ENCODE results near the gene NIBAN1. TPM values are rescaled to one million over a fixed set of nuclear protein-coding genes. Genes with fewer than 3 reads are reported as not detected.
"Not testable (repeated sequence)": the region's sequence is repeated elsewhere in the genome, so short reads cannot be mapped to it uniquely, and the experiment has no call there.

Gene NIBAN1
- total RNA-seq, 2 experiments from 2014 or later: 28.4 to 33.9 TPM

DNA sequence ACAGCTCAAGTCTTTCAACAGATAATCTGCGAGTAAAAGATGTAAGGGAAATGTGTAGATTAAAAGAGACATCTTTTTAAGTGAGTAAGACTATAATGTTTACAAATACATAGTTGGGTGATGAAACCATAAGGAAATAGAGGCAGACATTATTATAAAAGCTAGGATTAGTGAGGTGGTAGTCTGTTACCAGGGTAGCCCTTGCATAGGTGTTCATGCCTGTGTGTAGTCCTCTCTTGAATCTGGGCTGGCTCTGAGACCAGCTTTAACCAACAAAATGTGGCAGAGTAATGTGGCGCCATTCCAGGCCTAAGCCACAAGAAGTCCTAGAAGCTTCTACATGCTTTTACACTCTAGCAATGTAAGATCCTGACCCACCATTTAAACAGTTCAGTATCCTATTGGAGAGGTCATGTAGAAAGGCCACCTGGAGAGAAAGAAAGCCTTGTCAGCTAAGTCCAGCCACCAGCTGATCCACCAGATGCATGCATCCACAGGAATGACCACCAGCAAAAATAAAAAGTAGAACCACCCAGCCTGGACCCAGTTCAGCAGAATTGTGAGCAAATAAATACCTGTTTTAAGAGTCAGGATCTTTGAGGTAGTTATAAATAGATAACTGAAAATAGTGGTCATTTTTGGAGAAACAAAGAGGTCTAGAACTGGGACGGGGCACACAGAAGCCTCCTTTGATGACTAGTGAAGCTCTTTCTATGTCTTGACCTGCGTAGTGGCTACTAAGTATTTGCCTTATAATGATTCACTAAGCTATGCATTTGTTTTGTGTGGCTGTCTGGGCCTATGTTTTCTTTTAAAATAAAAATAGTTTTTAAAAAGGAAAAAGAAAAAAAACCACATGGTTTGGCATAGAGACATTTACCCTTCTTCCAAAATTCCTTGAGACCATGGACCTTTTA, 8.1 kb downstream of the NIBAN1 start:
- no peak for DNase-seq
- POLR2A ChIA-PET: interaction anchor here (0.6 kb wide), 1 partner anchor 90 kb away, joined by 3 read pairs; no protein-coding TSS in a partner anchor
- Mint-ChIP-seq H3K4me1 (peaks cover 8% of the 10 kb centered on the region), H3K36me3 (peaks cover 9% of the 10 kb centered on the region), H3K27ac (no peak overlapping the region), H3K4me3 (no peak overlapping the region), H3K9me3 (peaks cover 1% of the 10 kb centered on the region), H3K27me3 (peaks cover 2% of the 10 kb centered on the region)
- no peak for ATAC-seq (ENCODE audit: low read depth)

DNA sequence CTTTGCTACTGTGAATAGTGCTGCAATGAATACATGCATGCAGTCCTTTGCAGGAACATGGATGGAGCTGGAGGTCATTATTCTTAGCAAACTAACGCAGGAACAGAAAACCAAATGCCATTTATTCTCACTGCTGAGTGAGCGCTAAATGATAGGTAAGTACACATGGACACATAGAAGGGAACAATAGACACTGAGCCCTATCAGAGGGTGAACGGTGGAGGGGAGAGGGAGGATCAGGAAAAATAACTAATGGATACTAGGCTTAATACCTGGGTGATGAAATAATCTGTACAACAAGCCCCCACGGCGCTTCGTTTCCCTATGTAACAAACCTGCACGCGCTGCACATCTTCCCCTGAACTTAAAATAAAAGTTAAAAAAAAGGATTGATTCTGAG, 8.9 kb downstream of the NIBAN1 start:
- Mint-ChIP-seq H3K36me3 (peaks cover 7% of the 10 kb centered on the region), H3K27ac (no peak overlapping the region), H3K4me3 (no peak overlapping the region), H3K27me3 (peaks cover 2% of the 10 kb centered on the region), H3K9me3 (peaks cover 2% of the 10 kb centered on the region), H3K4me1 (peaks cover 8% of the 10 kb centered on the region)
- POLR2A ChIA-PET: interaction anchor here (0.6 kb wide), 1 partner anchor 89 kb away, joined by 3 read pairs; no protein-coding TSS in a partner anchor
- ATAC-seq (ENCODE audit: low read depth) (no peak), DNase-seq (no peak)

DNA sequence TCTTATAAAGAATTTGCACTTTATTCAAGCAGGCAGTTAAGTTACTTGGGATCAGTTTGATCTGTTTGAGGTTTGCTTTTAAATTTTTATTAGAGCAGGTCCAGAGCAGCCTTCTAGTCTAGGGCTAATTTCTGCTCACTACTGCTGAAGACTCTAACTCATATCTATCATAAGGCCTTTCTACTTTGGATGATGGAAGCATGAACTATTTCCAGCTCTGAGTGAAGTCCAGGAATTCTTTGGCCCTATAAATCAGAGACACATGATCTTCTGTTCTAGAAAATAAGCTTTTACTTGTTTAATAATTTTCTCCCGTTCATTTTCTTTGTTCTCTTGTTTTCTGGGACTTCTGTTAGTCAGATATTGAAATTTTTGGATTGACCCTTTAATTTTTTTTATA, 14.7 kb downstream of the NIBAN1 start:
- Mint-ChIP-seq H3K4me1 (no peaks in the 10 kb centered on the region), H3K27ac (no peak overlapping the region), H3K9me3 (peaks cover 2% of the 10 kb centered on the region), H3K27me3 (peaks cover 4% of the 10 kb centered on the region), H3K4me3 (no peak overlapping the region), H3K36me3 (peaks cover 7% of the 10 kb centered on the region)
- POLR2A ChIA-PET: no interaction called here
- no peak for ATAC-seq (ENCODE audit: low read depth)
- DNase-seq: no peak

DNA sequence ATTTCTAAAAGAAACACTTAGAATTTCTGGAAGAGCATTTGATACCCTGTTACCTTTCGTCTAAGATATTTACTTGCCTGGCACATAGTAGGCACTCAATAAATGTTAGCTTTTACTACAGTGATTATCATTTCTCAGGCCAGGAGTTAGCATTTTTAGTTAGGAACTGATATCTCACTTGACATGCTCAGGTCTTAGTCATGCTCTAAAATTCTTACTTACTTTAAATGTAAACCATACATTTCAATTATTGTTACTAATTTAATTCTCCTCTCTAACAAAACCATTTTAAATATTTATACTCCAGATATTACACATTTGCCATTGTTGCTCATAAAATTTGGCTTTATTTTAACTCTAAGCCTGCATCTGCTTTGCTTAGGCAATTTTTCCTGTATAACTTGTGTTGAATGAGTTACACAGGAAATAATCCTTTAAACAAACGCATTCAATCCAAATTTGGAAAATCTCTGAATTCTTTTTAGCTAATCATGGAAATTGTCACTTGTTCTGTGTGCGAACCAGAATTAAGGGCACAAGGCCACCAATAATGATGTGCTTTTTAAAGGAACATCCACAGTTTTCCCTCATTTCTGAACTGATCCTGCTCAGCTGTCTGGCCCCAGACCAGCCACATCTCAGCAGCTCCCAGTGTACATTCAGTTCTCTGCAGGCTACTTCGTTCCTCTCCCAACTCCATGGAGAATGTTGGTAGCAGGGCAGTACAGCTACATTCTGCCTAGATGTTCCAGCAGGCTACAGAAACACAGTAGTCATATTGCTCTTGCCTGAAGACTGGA, 15.6 kb downstream of the NIBAN1 start:
- H3K27me3 Mint-ChIP-seq: peaks cover 4% of the 10 kb centered on the region
- peaks cover 2% of the 10 kb centered on the region for H3K9me3 Mint-ChIP-seq
- H3K36me3 Mint-ChIP-seq: peaks cover 6% of the 10 kb centered on the region
- peaks cover 7% of the 10 kb centered on the region for H3K4me1 Mint-ChIP-seq
- ATAC-seq (ENCODE audit: low read depth): no peak
- H3K27ac Mint-ChIP-seq: no peak overlapping the region
- H3K4me3 Mint-ChIP-seq: no peak overlapping the region
- DNase-seq: no peak
- POLR2A ChIA-PET: no interaction called here

DNA sequence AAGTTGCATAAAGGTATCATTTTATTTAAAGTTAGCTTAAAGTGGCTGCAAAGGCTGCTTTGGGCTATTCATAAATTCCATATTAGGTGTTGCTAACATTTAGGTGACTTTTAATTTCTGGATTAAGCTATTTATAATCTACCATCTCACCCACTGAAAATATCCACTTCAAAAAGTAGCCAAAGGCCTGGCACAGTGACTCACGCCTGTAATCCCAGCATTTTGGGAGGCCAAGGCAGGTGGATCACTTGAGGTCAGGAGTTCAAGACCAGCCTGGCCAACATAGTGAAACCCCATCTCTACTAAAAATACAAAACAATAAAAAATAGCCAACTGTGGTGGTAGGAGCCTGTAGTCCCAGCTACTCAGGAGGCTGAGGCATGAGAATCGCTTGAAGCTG, 16.4 kb downstream of the NIBAN1 start:
- H3K27me3 Mint-ChIP-seq; H3K27ac Mint-ChIP-seq; H3K36me3 Mint-ChIP-seq; ATAC-seq (ENCODE audit: low read depth); POLR2A ChIA-PET; H3K4me3 Mint-ChIP-seq; H3K4me1 Mint-ChIP-seq; H3K9me3 Mint-ChIP-seq; DNase-seq: not testable (repeated sequence)

DNA sequence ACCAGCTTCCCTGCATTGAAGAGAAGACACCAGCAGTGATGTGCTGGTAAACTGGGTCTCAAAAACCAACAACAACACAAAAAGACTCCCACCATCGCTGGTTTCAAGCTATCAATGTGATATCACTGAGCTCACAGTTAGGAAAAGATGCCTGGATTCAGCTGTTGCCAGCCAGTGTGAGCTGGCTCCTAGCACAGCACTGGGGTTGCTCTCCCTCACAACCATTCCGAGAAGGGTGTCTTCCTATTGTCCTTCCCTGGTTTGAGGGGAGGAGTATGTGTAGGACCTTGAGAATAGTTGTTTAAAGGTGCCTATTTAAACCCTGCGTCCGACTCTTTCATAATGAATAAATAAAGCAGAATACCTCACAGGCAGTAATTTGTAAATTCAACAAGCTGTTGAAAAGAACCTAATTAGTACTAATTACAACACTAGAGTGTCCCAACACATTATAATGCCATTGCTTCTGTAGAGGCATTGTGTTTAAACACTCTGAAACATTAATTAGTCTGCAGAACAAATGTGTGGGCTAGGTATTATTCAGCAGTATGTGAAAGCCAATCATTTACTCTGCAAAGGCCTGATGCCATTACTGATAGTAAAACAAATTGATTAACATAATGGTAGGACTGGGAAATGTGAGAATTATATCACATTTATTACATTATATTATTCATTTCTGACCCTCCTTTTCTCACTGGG, 17.2 kb downstream of the NIBAN1 start:
- POLR2A ChIA-PET: no interaction called here
- H3K27ac Mint-ChIP-seq: no peak overlapping the region

DNA sequence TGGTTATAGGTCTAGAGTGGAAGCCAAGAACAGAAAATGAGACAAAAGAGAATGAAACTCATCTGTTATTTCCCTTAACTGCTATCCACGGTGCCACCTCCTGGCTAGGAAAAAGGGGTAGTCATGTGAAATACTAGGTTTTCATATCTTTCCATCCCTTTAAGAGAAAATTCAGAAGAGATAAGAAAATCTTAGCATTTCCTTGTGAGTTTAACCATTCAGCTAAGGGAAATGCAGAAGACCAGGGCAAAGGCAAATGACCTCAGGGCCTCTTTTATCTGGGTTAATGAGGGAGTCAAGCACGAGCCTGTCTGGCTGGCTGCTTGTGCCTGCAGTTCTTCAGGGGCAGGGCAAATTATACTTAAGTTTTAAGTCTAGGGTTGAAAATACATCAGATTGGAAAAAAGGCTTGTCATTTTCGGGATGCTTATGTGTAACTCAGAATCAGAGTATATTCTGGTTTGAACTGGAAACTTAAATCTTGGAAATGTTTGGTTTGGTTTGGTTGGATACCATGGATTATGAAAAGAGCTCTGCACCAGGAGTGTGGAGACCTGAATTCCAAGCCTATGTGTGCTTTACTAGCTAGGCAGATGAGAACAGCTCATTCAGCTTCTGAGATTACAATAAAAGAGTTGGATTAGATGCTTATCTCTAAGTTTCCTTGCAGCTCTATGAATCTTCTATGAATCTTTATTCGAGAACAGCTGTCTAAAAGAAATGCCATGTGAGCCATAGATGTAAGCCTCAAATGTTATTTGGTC, 19.9 kb downstream of the NIBAN1 start:
- no peaks in the 10 kb centered on the region for H3K9me3 Mint-ChIP-seq
- DNase-seq (no peak), ATAC-seq (ENCODE audit: low read depth) (no peak)
- H3K4me3 Mint-ChIP-seq: no peak overlapping the region
- peaks cover 7% of the 10 kb centered on the region for H3K4me1 Mint-ChIP-seq
- peaks cover 4% of the 10 kb centered on the region for H3K36me3 Mint-ChIP-seq
- H3K27ac Mint-ChIP-seq: no peak overlapping the region
- POLR2A ChIA-PET: no interaction called here
- H3K27me3 Mint-ChIP-seq: no peaks in the 10 kb centered on the region

More for the DNA sequence above, 17.2 kb downstream of the NIBAN1 start:
- H3K4me3 Mint-ChIP-seq: no peak overlapping the region
- ATAC-seq (ENCODE audit: low read depth): no peak
- H3K9me3 Mint-ChIP-seq: peaks cover 2% of the 10 kb centered on the region
- H3K4me1 Mint-ChIP-seq: peaks cover 7% of the 10 kb centered on the region
- no peak for DNase-seq
- peaks cover 6% of the 10 kb centered on the region for H3K36me3 Mint-ChIP-seq
- peaks cover 4% of the 10 kb centered on the region for H3K27me3 Mint-ChIP-seq

DNA sequence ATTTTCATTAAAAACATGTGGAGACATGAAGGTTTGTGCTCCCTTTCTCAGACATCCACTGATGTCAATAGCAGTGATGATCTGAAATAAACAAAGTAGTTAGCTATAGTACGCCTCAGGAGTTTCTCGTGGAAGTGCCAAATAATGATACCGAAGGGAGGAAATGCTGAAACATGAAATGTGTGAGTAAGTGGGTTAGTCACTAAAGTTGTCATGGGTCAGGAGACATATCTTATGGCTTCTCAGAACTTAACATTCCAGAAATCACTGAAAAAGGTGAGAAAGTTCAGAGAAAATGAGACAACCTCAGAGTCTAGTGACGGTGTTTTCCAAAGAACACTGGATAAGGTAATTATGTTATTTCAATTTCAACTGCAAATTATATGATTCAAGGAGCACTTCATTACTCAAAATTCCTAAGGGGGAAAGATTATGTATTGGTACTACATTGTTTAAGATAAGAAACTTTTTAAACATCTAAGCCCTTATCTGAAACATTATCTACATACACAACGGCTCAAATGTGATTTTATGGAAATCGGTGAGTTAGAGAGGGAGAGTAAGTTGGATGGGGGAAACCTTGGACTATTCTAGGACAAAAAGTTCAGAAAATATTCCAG, 20.6 kb downstream of the NIBAN1 start:
- H3K4me3 Mint-ChIP-seq: no peak overlapping the region
- H3K36me3 Mint-ChIP-seq: peaks cover 4% of the 10 kb centered on the region
- POLR2A ChIA-PET: no interaction called here
- peaks cover 7% of the 10 kb centered on the region for H3K4me1 Mint-ChIP-seq
- H3K27ac Mint-ChIP-seq: no peak overlapping the region
- no peaks in the 10 kb centered on the region for H3K27me3 Mint-ChIP-seq
- DNase-seq (no peak), ATAC-seq (ENCODE audit: low read depth) (no peak)
- H3K9me3 Mint-ChIP-seq: no peaks in the 10 kb centered on the region

DNA sequence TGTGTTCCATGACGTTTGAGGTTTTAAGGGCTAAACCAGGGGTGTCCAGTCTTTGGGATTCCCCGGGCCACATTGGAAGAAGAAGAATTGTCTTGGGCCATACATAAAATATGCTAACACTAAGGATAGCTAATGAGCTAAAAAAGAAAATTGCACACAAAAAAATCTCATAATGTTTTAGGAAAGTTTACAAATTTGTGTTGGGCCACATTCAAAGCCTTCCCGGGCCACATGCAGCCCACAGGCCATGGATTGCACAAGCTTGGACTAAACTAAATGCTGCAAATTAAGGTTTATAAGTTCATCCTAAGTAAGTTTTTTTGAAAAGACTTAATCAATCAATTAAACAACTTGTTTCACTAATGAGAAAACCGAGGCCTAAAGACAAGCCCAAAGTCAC, 21.9 kb downstream of the NIBAN1 start:
- POLR2A ChIA-PET: no interaction called here
- no peak overlapping the region for H3K4me3 Mint-ChIP-seq

DNA sequence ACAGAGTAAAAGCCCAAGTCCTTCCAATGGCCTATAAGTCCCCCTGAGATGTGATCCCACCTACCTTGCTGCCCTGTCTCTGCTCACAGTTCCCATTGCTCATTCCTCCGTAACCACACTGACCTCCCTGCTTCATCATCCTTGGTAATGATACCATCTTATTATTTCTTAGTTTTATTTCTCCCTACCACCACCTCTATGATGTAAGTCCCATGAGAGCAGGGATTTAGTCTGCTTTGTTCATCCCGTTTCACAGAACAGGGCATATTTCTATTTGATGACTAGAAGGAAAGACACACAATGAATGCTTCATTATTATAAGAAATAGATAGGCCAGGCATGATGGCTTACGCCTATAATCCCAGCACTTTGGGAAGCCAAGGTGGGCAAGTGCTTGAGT, 22.5 kb downstream of the NIBAN1 start:
- no peak overlapping the region for H3K27ac Mint-ChIP-seq
- no peak for DNase-seq
- H3K4me1 Mint-ChIP-seq: peaks cover 7% of the 10 kb centered on the region
- no peaks in the 10 kb centered on the region for H3K9me3 Mint-ChIP-seq
- POLR2A ChIA-PET: interaction anchor here (0.6 kb wide), 1 partner anchor 529 kb away, joined by 3 read pairs; no protein-coding TSS in a partner anchor
- peaks cover 7% of the 10 kb centered on the region for H3K36me3 Mint-ChIP-seq
- H3K27me3 Mint-ChIP-seq: no peaks in the 10 kb centered on the region
- ATAC-seq (ENCODE audit: low read depth): no peak
- H3K4me3 Mint-ChIP-seq: no peak overlapping the region

More for the DNA sequence above, 21.9 kb downstream of the NIBAN1 start:
- H3K27me3 Mint-ChIP-seq: no peaks in the 10 kb centered on the region
- H3K27ac Mint-ChIP-seq: no peak overlapping the region
- no peaks in the 10 kb centered on the region for H3K9me3 Mint-ChIP-seq
- ATAC-seq (ENCODE audit: low read depth) (no peak), DNase-seq (no peak)
- H3K4me1 Mint-ChIP-seq: peaks cover 7% of the 10 kb centered on the region
- peaks cover 4% of the 10 kb centered on the region for H3K36me3 Mint-ChIP-seq

DNA sequence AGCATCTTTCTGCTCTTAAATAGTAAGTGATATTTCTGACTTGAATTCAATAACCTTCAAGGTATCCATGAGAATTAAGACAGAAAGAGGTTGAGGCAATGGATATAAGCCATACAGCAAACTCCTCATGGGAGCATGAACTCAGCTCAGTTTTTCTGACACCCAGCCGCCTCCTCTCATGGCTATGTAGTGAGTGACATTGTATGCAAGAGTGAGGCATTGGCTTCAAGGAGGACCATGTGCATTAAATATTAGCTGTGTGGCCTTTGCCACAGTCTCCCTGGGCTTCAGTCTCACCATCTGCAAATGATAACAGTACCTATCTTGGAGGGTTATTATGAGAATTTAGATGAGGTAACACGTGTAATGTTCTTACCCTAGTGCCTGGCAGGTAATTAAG, 23.4 kb downstream of the NIBAN1 start:
- no peaks in the 10 kb centered on the region for H3K27me3 Mint-ChIP-seq
- no peaks in the 10 kb centered on the region for H3K9me3 Mint-ChIP-seq
- DNase-seq (no peak), ATAC-seq (ENCODE audit: low read depth) (no peak)
- no peak overlapping the region for H3K27ac Mint-ChIP-seq
- peaks cover 8% of the 10 kb centered on the region for H3K36me3 Mint-ChIP-seq
- no peak overlapping the region for H3K4me3 Mint-ChIP-seq
- POLR2A ChIA-PET: no interaction called here
- H3K4me1 Mint-ChIP-seq: peaks cover 10% of the 10 kb centered on the region

DNA sequence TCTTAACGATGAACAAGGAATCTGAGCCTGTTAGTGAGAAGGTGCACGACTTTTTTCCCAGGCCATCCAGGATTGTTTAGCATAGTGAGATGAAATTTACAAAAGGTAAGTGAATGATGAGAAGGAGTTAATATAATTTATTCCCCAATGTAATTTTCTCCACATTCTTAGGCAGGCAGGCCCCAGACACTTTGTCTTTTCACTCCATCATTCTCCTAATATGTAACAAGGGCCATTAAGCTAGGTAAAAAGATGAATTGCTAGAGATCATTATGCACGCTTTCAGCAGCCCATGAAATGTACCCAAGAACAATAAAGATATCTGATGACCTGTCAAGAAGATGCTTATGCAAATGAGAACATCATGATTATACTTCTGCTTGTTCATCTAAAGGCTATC, 24.1 kb downstream of the NIBAN1 start:
- Mint-ChIP-seq H3K9me3 (no peaks in the 10 kb centered on the region), H3K27ac (no peak overlapping the region), H3K4me1 (peaks cover 13% of the 10 kb centered on the region), H3K4me3 (no peak overlapping the region), H3K27me3 (peaks cover 2% of the 10 kb centered on the region), H3K36me3 (peaks cover 8% of the 10 kb centered on the region)
- DNase-seq (no peak), ATAC-seq (ENCODE audit: low read depth) (no peak)
- POLR2A ChIA-PET: no interaction called here
